GM06990 (cell line): ENCODE measurements around the gene SLC17A3.
A peak's percentile ranks its signal among the peaks of the same experiment; 100 is the strongest.

Experiments
- DNase-seq: peaks from one replicate; pipeline ENCODE4 v3.0.0-alpha.2; 2011; ENCODE audit not compliant: insufficient read length; ENCODE audit errors: extremely low read depth
- H3K27me3 ChIP-seq: replicated peaks from 2 replicates; pipeline ENCODE4 v1.6.0; 2011; ENCODE audit warnings: low read length; ENCODE audit not compliant: control insufficient read depth, insufficient read depth
- H3K36me3 ChIP-seq: 2 replicates; pipeline ENCODE4 v1.5.1; 2011; ENCODE audit warnings: low read length; ENCODE audit not compliant: control insufficient read depth, insufficient read depth
- H3K4me3 ChIP-seq: replicated peaks from 2 replicates; pipeline ENCODE4 v1.5.1; 2011; ENCODE audit warnings: low read depth, mild to moderate bottlenecking, control low read depth, low read length
- CTCF ChIP-seq: IDR thresholded peaks from 2 replicates; pipeline ENCODE4 v1.5.1; 2011; ENCODE audit warnings: low read length, control low read depth, mild to moderate bottlenecking, inconsistent platforms; ENCODE audit not compliant: insufficient read depth, poor library complexity, severe bottlenecking

The SLC17A3 gene

GRCh38 chr6:25831532-25832306 lies 42.3 kb downstream of the SLC17A3 start, which contains the start of gene SLC17A1:
Gene SLC17A1 (minus strand): TSS chr6:25832052. CDS start chr6:25830557, 1,495 bp downstream.
- no peak for DNase-seq
- no peaks in the 10 kb centered on the region for H3K36me3 ChIP-seq
- TF ChIP-seq CTCF = no peak
- no peaks in the 10 kb centered on the region for H3K27me3 ChIP-seq
- H3K4me3 ChIP-seq = no peak within 1 kb of the TSS

GRCh38 chr6:25830458-25830857 lies 43.6 kb downstream of the SLC17A3 start:
- Histone ChIP-seq H3K27me3 (no peaks in the 10 kb centered on the region), H3K36me3 (no peaks in the 10 kb centered on the region), H3K4me3 (no peak overlapping the region)
- TF ChIP-seq CTCF = no peak
- DNase-seq = no peak

GRCh38 chr6:25829375-25829774 lies 44.7 kb downstream of the SLC17A3 start:
- DNase-seq = peak; percentile 5
- TF ChIP-seq CTCF = no peak
- H3K27me3 ChIP-seq = no peaks in the 10 kb centered on the region
- H3K4me3 ChIP-seq = no peak overlapping the region
- no peaks in the 10 kb centered on the region for H3K36me3 ChIP-seq

- DNase-seq = no peak
- Histone ChIP-seq H3K27me3 (no peaks in the 10 kb centered on the region), H3K36me3 (no peaks in the 10 kb centered on the region), H3K4me3 (no peak overlapping the region)
- no peak for TF ChIP-seq CTCF
Measured at GRCh38 chr6:25821341-25821740, 52.7 kb downstream of the SLC17A3 start.

- Histone ChIP-seq H3K36me3 (no peaks in the 10 kb centered on the region), H3K27me3 (no peaks in the 10 kb centered on the region; the same call in 1 of the 2 replicates), H3K4me3 (no peak overlapping the region)
- no peak for DNase-seq
- TF ChIP-seq CTCF = no peak
Measured at GRCh38 chr6:25816252-25816651, 57.8 kb downstream of the SLC17A3 start.

GRCh38 chr6:25815194-25815593 lies 58.8 kb downstream of the SLC17A3 start:
- H3K36me3 ChIP-seq = no peaks in the 10 kb centered on the region
- TF ChIP-seq CTCF = no peak
- H3K4me3 ChIP-seq = no peak overlapping the region
- no peak for DNase-seq
- no peaks in the 10 kb centered on the region; the same call in 1 of the 2 replicates for H3K27me3 ChIP-seq
